GM12864 (cell line): Measurements from ENCODE around the gene WNT7B.

ENCODE experiments used
- DNase-seq: peaks from one replicate; pipeline ENCODE4 v3.0.0-alpha.2; 2011; ENCODE audit warnings: low read depth
- H3K4me3 ChIP-seq: 2 replicates; pipeline ENCODE4 v1.5.1; 2011; ENCODE audit warnings: mild to moderate bottlenecking, low read depth, low read length, control low read depth
- CTCF ChIP-seq: IDR thresholded peaks from 2 replicates; pipeline ENCODE4 v1.5.1; 2011; ENCODE audit warnings: low read depth, mild to moderate bottlenecking, moderate library complexity, low read length, control low read depth, inconsistent platforms; ENCODE audit errors: missing control alignments

WNT7B gene

GRCh38 chr22:45976254-45977002 is 534 bp downstream of the WNT7B start:
- no peak for DNase-seq
- no peak for TF ChIP-seq CTCF
- no peak overlapping the region for H3K4me3 ChIP-seq

DNA sequence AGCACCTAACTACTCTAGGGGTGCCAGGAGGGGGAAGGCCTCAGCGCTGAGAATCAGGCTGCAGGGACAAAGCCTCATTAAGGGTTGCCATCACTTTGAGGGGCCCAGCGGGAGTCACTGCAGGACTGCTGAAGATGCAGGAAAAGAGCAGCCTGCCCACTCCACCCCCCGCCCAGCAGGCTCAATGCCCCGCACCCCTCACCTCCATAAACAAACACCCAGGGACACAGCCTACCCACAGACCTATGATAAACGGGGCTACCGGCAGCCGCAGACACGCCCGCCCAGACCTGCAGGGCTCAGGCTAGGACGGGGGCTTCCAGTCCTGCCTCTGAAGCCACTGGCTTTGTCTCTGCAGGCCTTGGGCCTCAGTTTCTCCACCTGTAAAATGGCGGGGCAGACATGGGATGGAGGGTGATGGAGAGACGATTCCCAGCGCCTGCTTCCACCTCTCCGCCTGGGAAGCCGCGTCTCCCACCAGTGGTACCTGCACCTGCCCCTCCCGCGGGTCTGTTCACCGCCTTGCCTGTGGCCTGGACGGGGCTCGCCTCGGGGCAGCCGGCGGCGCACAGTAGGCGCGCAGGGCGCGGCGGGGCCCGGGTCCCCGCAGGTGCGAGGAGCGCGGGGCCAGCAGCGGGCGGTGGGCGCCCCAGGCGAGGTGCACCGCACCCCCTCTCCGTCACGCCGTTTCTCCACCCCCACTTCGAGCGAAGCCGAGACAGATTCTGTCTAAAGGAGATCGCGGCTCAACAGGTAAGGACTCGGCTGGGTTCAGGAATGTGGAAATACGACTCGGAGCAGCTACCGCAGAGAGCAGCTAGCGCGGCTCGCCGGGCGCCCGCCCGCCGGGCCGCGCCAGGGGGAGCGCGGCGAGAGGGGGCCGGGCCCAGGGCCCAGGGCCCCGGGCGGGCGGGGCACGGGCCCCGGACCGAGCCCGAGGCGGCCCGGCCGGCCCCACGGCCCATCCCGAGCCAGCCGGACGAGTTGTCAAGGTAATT is 1.5 kb downstream of the WNT7B start:
- H3K4me3 ChIP-seq: no peak overlapping the region
- no peak for TF ChIP-seq CTCF
- DNase-seq: no peak

DNA sequence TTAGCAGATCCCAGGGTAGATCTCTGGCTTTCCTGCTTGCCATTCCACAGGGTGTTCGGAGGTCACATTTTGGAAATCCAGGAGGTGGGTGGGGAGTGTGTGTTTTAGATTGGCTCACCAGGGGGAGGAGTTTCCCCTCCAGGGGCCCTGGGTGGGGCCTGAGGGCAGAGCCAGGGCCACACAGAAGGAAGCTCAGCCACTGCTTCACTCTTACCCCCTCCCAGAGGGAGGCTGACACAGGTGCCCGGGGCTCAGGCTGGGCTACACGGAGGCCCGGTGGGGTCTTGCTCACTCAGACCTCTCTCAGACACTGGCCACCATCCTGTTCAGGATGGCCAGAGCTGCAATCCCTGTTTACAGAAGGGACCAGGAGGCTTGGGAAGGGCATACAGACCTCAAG is 2.5 kb downstream of the WNT7B start:
- no peak for TF ChIP-seq CTCF
- DNase-seq: no peak
- no peak overlapping the region for H3K4me3 ChIP-seq

- no peak for DNase-seq
These were observed 4.1 kb downstream of the WNT7B start for GRCh38 chr22:45972889-45973253.

GRCh38 chr22:45972091-45972888 is 4.7 kb downstream of the WNT7B start:
- H3K4me3 ChIP-seq: no peak overlapping the region
- DNase-seq: no peak
- TF ChIP-seq CTCF: no peak

More at GRCh38 chr22:45972889-45973253, 4.1 kb downstream of the WNT7B start:
- no peak for TF ChIP-seq CTCF
- no peak overlapping the region for H3K4me3 ChIP-seq

- no peak for DNase-seq
- no peak overlapping the region for H3K4me3 ChIP-seq
- no peak for TF ChIP-seq CTCF
These were observed 5.4 kb downstream of the WNT7B start for GRCh38 chr22:45971408-45972028.
